HG03565 (cell line): Measurements from ENCODE around the gene VAV3.

Source experiments
- ATAC-seq: cut with Tn5 transposase; IDR thresholded peaks from one replicate; pipeline ENCODE4 v1.9.1; 2021; ENCODE audit warnings: mild to moderate bottlenecking, moderate library complexity; ENCODE audit not compliant: unreplicated experiment

Gene VAV3

GRCh38 chr1:107691540-107691939, 273.4 kb downstream of the VAV3 start:
- no peak for ATAC-seq

- ATAC-seq, result no peak
These were observed 274.5 kb downstream of the VAV3 start for GRCh38 chr1:107690491-107690890.

GRCh38 chr1:107689733-107690132, 275.2 kb downstream of the VAV3 start:
- no peak for ATAC-seq

GRCh38 chr1:107689159-107689558, 275.8 kb downstream of the VAV3 start:
- no peak for ATAC-seq

GRCh38 chr1:107687849-107688753, 276.9 kb downstream of the VAV3 start:
- ATAC-seq, result no peak

- ATAC-seq, result no peak
These were observed 281.3 kb downstream of the VAV3 start for GRCh38 chr1:107683683-107684082.

- ATAC-seq, result no peak
These were observed 281.8 kb downstream of the VAV3 start for GRCh38 chr1:107683191-107683657.

GRCh38 chr1:107682467-107682866, 282.5 kb downstream of the VAV3 start:
- ATAC-seq, result no peak

- ATAC-seq, result no peak
These were observed 283.9 kb downstream of the VAV3 start for GRCh38 chr1:107681001-107681479.

- no peak for ATAC-seq
These were observed 284.4 kb downstream of the VAV3 start for GRCh38 chr1:107680579-107680985.

GRCh38 chr1:107679411-107679953, 285.5 kb downstream of the VAV3 start:
- ATAC-seq, result no peak

- no peak for ATAC-seq
These were observed 286.0 kb downstream of the VAV3 start for GRCh38 chr1:107678993-107679392.

GRCh38 chr1:107677697-107678096, 287.3 kb downstream of the VAV3 start:
- ATAC-seq, result no peak

GRCh38 chr1:107674486-107674885, 290.5 kb downstream of the VAV3 start:
- no peak for ATAC-seq

- no peak for ATAC-seq
These were observed 292.0 kb downstream of the VAV3 start for GRCh38 chr1:107673006-107673405.

GRCh38 chr1:107670397-107671040, 294.5 kb downstream of the VAV3 start:
- no peak for ATAC-seq

- no peak for ATAC-seq
These were observed 295.0 kb downstream of the VAV3 start for GRCh38 chr1:107669996-107670395.

GRCh38 chr1:107668762-107669161, 296.2 kb downstream of the VAV3 start:
- no peak for ATAC-seq

GRCh38 chr1:107666493-107666892, 298.5 kb downstream of the VAV3 start:
- ATAC-seq, result no peak

GRCh38 chr1:107664982-107665925, 299.7 kb downstream of the VAV3 start:
- no peak for ATAC-seq

GRCh38 chr1:107662971-107663370, 302.0 kb downstream of the VAV3 start:
- no peak for ATAC-seq
